ENCODE measurements around the gene MCEMP1.

DNA sequence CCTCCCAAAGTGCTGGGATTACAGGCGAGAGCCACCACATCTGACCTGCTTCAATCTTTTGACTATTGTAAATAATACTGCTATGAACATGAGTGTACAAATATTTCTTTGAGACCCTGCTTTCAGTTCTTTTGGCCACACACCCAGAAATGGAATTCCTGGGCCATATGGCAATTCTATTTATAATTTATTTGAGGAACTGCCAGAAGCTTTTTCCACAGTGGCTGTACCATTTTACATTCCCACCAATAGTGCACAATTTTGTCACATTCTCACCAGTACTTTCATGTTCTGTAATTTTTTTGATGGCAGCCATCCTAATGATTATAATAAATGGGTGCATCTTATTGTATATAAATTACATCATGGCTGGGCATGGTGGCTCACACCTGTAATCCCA lies 38.8 kb downstream of the MCEMP1 start:
- TF ChIP-seq CTCF (IDR thresholded peaks at IDR 0.05), result no peak
- TF ChIP-seq POLR2A (IDR thresholded peaks at IDR 0.05), result no peak
